ENCODE results near the gene DZANK1.
"Not testable (repeated sequence)": the region's sequence is repeated elsewhere in the genome, so short reads cannot be mapped to it uniquely, and the experiment has no call there.

DZANK1 gene

GRCh38 chr20:18394363-18394762, 72.5 kb downstream of the DZANK1 start:
- DNase-seq (ENCODE audit: insufficient read length, low spot score), result no peak
- TF ChIP-seq TAF1 (IDR thresholded peaks at IDR 0.05; ENCODE audit: low read depth, low read length) (no peak), POLR2A (IDR thresholded peaks at IDR 0.05; ENCODE audit: low read depth, low read length) (no peak), SPI1 (IDR thresholded peaks at IDR 0.05; ENCODE audit: low read depth, low read length) (no peak), POLR2AphosphoS5 (IDR thresholded peaks at IDR 0.05; ENCODE audit: low read depth, low read length) (no peak), POU2F2 (IDR thresholded peaks at IDR 0.05; ENCODE audit: low read depth, low read length) (no peak), PAX5 (IDR thresholded peaks at IDR 0.05; ENCODE audit: insufficient read depth, low read length, severe bottlenecking) (no peak)
- no peak for FAIRE-seq

- DNase-seq (ENCODE audit: insufficient read length, low spot score), result no peak
- FAIRE-seq, result no peak
- TF ChIP-seq POLR2A (IDR thresholded peaks at IDR 0.05; ENCODE audit: low read depth, low read length), result no peak
- no peak for TF ChIP-seq SPI1 (IDR thresholded peaks at IDR 0.05; ENCODE audit: low read depth, low read length)
- no peak for TF ChIP-seq POU2F2 (IDR thresholded peaks at IDR 0.05; ENCODE audit: low read depth, low read length)
- TF ChIP-seq PAX5 (IDR thresholded peaks at IDR 0.05; ENCODE audit: insufficient read depth, low read length, severe bottlenecking), result no peak
- TF ChIP-seq TAF1 (IDR thresholded peaks at IDR 0.05; ENCODE audit: low read depth, low read length), result no peak
- no peak for TF ChIP-seq POLR2AphosphoS5 (IDR thresholded peaks at IDR 0.05; ENCODE audit: low read depth, low read length)
These were observed 75.1 kb downstream of the DZANK1 start for GRCh38 chr20:18391686-18392085.

GRCh38 chr20:18390201-18390600, 76.6 kb downstream of the DZANK1 start:
- no peak for TF ChIP-seq POLR2A (IDR thresholded peaks at IDR 0.05; ENCODE audit: low read depth, low read length)
- TF ChIP-seq POU2F2 (IDR thresholded peaks at IDR 0.05; ENCODE audit: low read depth, low read length), result no peak
- TF ChIP-seq PAX5 (IDR thresholded peaks at IDR 0.05; ENCODE audit: insufficient read depth, low read length, severe bottlenecking), result no peak
- no peak for TF ChIP-seq SPI1 (IDR thresholded peaks at IDR 0.05; ENCODE audit: low read depth, low read length)
- no peak for TF ChIP-seq POLR2AphosphoS5 (IDR thresholded peaks at IDR 0.05; ENCODE audit: low read depth, low read length)
- TF ChIP-seq TAF1 (IDR thresholded peaks at IDR 0.05; ENCODE audit: low read depth, low read length), result no peak
- FAIRE-seq (no peak), DNase-seq (ENCODE audit: insufficient read length, low spot score) (no peak)

- TF ChIP-seq SPI1 (IDR thresholded peaks at IDR 0.05; ENCODE audit: low read depth, low read length) (no peak), POLR2AphosphoS5 (IDR thresholded peaks at IDR 0.05; ENCODE audit: low read depth, low read length) (no peak), PAX5 (IDR thresholded peaks at IDR 0.05; ENCODE audit: insufficient read depth, low read length, severe bottlenecking) (no peak), POU2F2 (IDR thresholded peaks at IDR 0.05; ENCODE audit: low read depth, low read length) (no peak), POLR2A (IDR thresholded peaks at IDR 0.05; ENCODE audit: low read depth, low read length) (no peak), TAF1 (IDR thresholded peaks at IDR 0.05; ENCODE audit: low read depth, low read length) (no peak)
- DNase-seq (ENCODE audit: insufficient read length, low spot score) (no peak), FAIRE-seq (no peak)
These were observed 78.0 kb downstream of the DZANK1 start for GRCh38 chr20:18388860-18389259.

- no peak for FAIRE-seq
- DNase-seq (ENCODE audit: insufficient read length, low spot score), result no peak
- TF ChIP-seq TAF1 (IDR thresholded peaks at IDR 0.05; ENCODE audit: low read depth, low read length), result no peak
- no peak for TF ChIP-seq POLR2AphosphoS5 (IDR thresholded peaks at IDR 0.05; ENCODE audit: low read depth, low read length)
- TF ChIP-seq POU2F2 (IDR thresholded peaks at IDR 0.05; ENCODE audit: low read depth, low read length), result no peak
- TF ChIP-seq PAX5 (IDR thresholded peaks at IDR 0.05; ENCODE audit: insufficient read depth, low read length, severe bottlenecking), result no peak
- no peak for TF ChIP-seq SPI1 (IDR thresholded peaks at IDR 0.05; ENCODE audit: low read depth, low read length)
- TF ChIP-seq POLR2A (IDR thresholded peaks at IDR 0.05; ENCODE audit: low read depth, low read length), result no peak
These were observed 85.8 kb downstream of the DZANK1 start for GRCh38 chr20:18380908-18381529.

- FAIRE-seq (no peak), DNase-seq (ENCODE audit: insufficient read length, low spot score) (no peak)
- TF ChIP-seq TAF1 (IDR thresholded peaks at IDR 0.05; ENCODE audit: low read depth, low read length) (no peak), POLR2AphosphoS5 (IDR thresholded peaks at IDR 0.05; ENCODE audit: low read depth, low read length) (no peak), POU2F2 (IDR thresholded peaks at IDR 0.05; ENCODE audit: low read depth, low read length) (no peak), PAX5 (IDR thresholded peaks at IDR 0.05; ENCODE audit: insufficient read depth, low read length, severe bottlenecking) (no peak), SPI1 (IDR thresholded peaks at IDR 0.05; ENCODE audit: low read depth, low read length) (no peak), POLR2A (IDR thresholded peaks at IDR 0.05; ENCODE audit: low read depth, low read length) (no peak)
These were observed 88.8 kb downstream of the DZANK1 start for GRCh38 chr20:18377896-18378481.

- not testable (repeated sequence) for FAIRE-seq; DNase-seq (ENCODE audit: insufficient read length, low spot score)
These were observed 91.3 kb downstream of the DZANK1 start for GRCh38 chr20:18375551-18375950.

GRCh38 chr20:18372296-18372695, 94.5 kb downstream of the DZANK1 start:
- TF ChIP-seq PAX5 (IDR thresholded peaks at IDR 0.05; ENCODE audit: insufficient read depth, low read length, severe bottlenecking) (no peak), POLR2A (IDR thresholded peaks at IDR 0.05; ENCODE audit: low read depth, low read length) (no peak), POU2F2 (IDR thresholded peaks at IDR 0.05; ENCODE audit: low read depth, low read length) (no peak), TAF1 (IDR thresholded peaks at IDR 0.05; ENCODE audit: low read depth, low read length) (no peak)
- no peak for FAIRE-seq
- no peak for DNase-seq (ENCODE audit: insufficient read length, low spot score)

GRCh38 chr20:18364768-18365167, 102.1 kb downstream of the DZANK1 start:
- no peak for FAIRE-seq
- DNase-seq (ENCODE audit: insufficient read length, low spot score), result no peak
- no peak for TF ChIP-seq POLR2A (IDR thresholded peaks at IDR 0.05; ENCODE audit: low read depth, low read length)
- TF ChIP-seq TAF1 (IDR thresholded peaks at IDR 0.05; ENCODE audit: low read depth, low read length), result no peak
- TF ChIP-seq PAX5 (IDR thresholded peaks at IDR 0.05; ENCODE audit: insufficient read depth, low read length, severe bottlenecking), result no peak
- no peak for TF ChIP-seq POU2F2 (IDR thresholded peaks at IDR 0.05; ENCODE audit: low read depth, low read length)
- no peak for TF ChIP-seq POLR2AphosphoS5 (IDR thresholded peaks at IDR 0.05; ENCODE audit: low read depth, low read length)
- no peak for TF ChIP-seq SPI1 (IDR thresholded peaks at IDR 0.05; ENCODE audit: low read depth, low read length)

GRCh38 chr20:18363708-18364107, 103.1 kb downstream of the DZANK1 start:
- TF ChIP-seq POLR2AphosphoS5 (IDR thresholded peaks at IDR 0.05; ENCODE audit: low read depth, low read length) (no peak), POU2F2 (IDR thresholded peaks at IDR 0.05; ENCODE audit: low read depth, low read length) (no peak), PAX5 (IDR thresholded peaks at IDR 0.05; ENCODE audit: insufficient read depth, low read length, severe bottlenecking) (no peak)
- no peak for DNase-seq (ENCODE audit: insufficient read length, low spot score)
- FAIRE-seq, result no peak
